ENCODE data around the gene CYTIP. TPM values are rescaled to one million over a fixed set of nuclear protein-coding genes. Genes with fewer than 3 reads are reported as not detected.
"Not testable (repeated sequence)": the region's sequence is repeated elsewhere in the genome, so short reads cannot be mapped to it uniquely, and the experiment has no call there.

CYTIP gene
- polyA plus RNA-seq, 1 of the 3 experiments (the other 2 are of a cell fraction): not detected

GRCh38 chr2:157404363-157404762, 39.5 kb downstream of the CYTIP start:
- Histone ChIP-seq H3K27ac (ENCODE audit: low read depth in 2 of 2, low read length in 1 of 2) (no peak overlapping the region), H3K36me3 (replicated peaks in 1 of 2; ENCODE audit: control insufficient read depth in 1 of 2, insufficient read depth in 2 of 2, low read length in 1 of 2) (no peaks in the 10 kb centered on the region), H3K9ac (no peak overlapping the region), H3K4me1 (ENCODE audit: control insufficient read depth in 1 of 2, insufficient read depth in 2 of 2, low read depth in 1 of 2, low read length in 1 of 2) (no peaks in the 10 kb centered on the region), H3K4me2 (no peak overlapping the region), H3K79me2 (ENCODE audit: insufficient read depth) (no peaks in the 10 kb centered on the region), H3F3A (replicated peaks; ENCODE audit: insufficient read depth) (no peaks in the 10 kb centered on the region), H3K9me3 (no peaks in the 10 kb centered on the region), H3K9me2 (no peaks in the 10 kb centered on the region), H3K4me3 (ENCODE audit: low read depth in 2 of 2, low read length in 1 of 2) (no peak overlapping the region), H2AFZ (ENCODE audit: low read depth) (no peak overlapping the region), H3K27me3 (ENCODE audit: insufficient read depth) (no peaks in the 10 kb centered on the region; the same call in 1 of the 2 replicates), H4K20me1 (ENCODE audit: insufficient read depth) (no peaks in the 10 kb centered on the region)
- WGBS (ENCODE audit: low lambda C conversion rate): 0% methylated on average over 1 of the region's 2 CpGs
- ChIA-PET POLR2A (no interaction called here), CTCF (interaction anchor here (0.9 kb wide), 2 partner anchors 68 to 188 kb away, joined by 3 to 6 read pairs; no protein-coding TSS in a partner anchor)
- TF ChIP-seq IRF3 (IDR thresholded peaks at IDR 0.05; ENCODE audit: low read depth, low read length): no peak
- no peak for TF ChIP-seq TEAD4 (IDR thresholded peaks at IDR 0.05; ENCODE audit: borderline replicate concordance, insufficient read depth)
- TF ChIP-seq REST (IDR thresholded peaks at IDR 0.05; ENCODE audit: low read depth, low read length): no peak
- no peak for TF ChIP-seq EP300 (IDR thresholded peaks at IDR 0.05; ENCODE audit: borderline replicate concordance in 1 of 2, low read depth in 1 of 2, low read length in 1 of 2)
- no peak for DNase-seq

- H3K79me2 ChIP-seq (ENCODE audit: insufficient read depth); H3F3A ChIP-seq (replicated peaks; ENCODE audit: insufficient read depth); H3K9me3 ChIP-seq; H3K27ac ChIP-seq (ENCODE audit: low read depth in 2 of 2, low read length in 1 of 2); H3K9me2 ChIP-seq; H4K20me1 ChIP-seq (ENCODE audit: insufficient read depth); H3K9ac ChIP-seq; CTCF ChIA-PET; H3K36me3 ChIP-seq (replicated peaks in 1 of 2; ENCODE audit: control insufficient read depth in 1 of 2, insufficient read depth in 2 of 2, low read length in 1 of 2); H3K27me3 ChIP-seq (ENCODE audit: insufficient read depth); H3K4me2 ChIP-seq; POLR2A ChIA-PET; H2AFZ ChIP-seq (ENCODE audit: low read depth); H3K4me1 ChIP-seq (ENCODE audit: control insufficient read depth in 1 of 2, insufficient read depth in 2 of 2, low read depth in 1 of 2, low read length in 1 of 2); H3K4me3 ChIP-seq (ENCODE audit: low read depth in 2 of 2, low read length in 1 of 2); DNase-seq: not testable (repeated sequence)
- WGBS (ENCODE audit: low lambda C conversion rate): 7% methylated on average over 9 of the region's 15 CpGs
Measured at GRCh38 chr2:157402801-157403485, 40.9 kb downstream of the CYTIP start.

GRCh38 chr2:157395811-157396210, 48.1 kb downstream of the CYTIP start:
- Histone ChIP-seq H3K9me3 (no peaks in the 10 kb centered on the region), H3K4me1 (ENCODE audit: control insufficient read depth in 1 of 2, insufficient read depth in 2 of 2, low read depth in 1 of 2, low read length in 1 of 2) (no peaks in the 10 kb centered on the region), H3K27ac (ENCODE audit: low read depth in 2 of 2, low read length in 1 of 2) (no peak overlapping the region), H2AFZ (ENCODE audit: low read depth) (no peak overlapping the region), H3K9ac (no peak overlapping the region), H3K4me2 (no peak overlapping the region), H3F3A (replicated peaks; ENCODE audit: insufficient read depth) (no peaks in the 10 kb centered on the region), H3K9me2 (no peaks in the 10 kb centered on the region), H3K36me3 (replicated peaks in 1 of 2; ENCODE audit: control insufficient read depth in 1 of 2, insufficient read depth in 2 of 2, low read length in 1 of 2) (no peaks in the 10 kb centered on the region), H3K27me3 (ENCODE audit: insufficient read depth) (no peaks in the 10 kb centered on the region), H3K4me3 (ENCODE audit: low read depth in 2 of 2, low read length in 1 of 2) (no peak overlapping the region), H3K79me2 (ENCODE audit: insufficient read depth) (no peaks in the 10 kb centered on the region), H4K20me1 (ENCODE audit: insufficient read depth) (no peaks in the 10 kb centered on the region)
- DNase-seq: no peak
- CTCF ChIA-PET: no interaction called here
- POLR2A ChIA-PET: no interaction called here
- WGBS (ENCODE audit: low lambda C conversion rate): under 1% methylated on average over 3 of the region's 3 CpGs
- TF ChIP-seq USF2 (IDR thresholded peaks at IDR 0.05; ENCODE audit: borderline replicate concordance, low read depth, low read length) (no peak), RAD21 (IDR thresholded peaks at IDR 0.05; ENCODE audit: low read length) (no peak), FOSL2 (IDR thresholded peaks at IDR 0.05; ENCODE audit: borderline replicate concordance, low read depth) (no peak), JUND (IDR thresholded peaks at IDR 0.05) (no peak), FOXJ3 (CRISPR knock-in tag; IDR thresholded peaks at IDR 0.05) (no peak), MAX (IDR thresholded peaks at IDR 0.05; ENCODE audit: low read depth) (no peak), SIN3A (IDR thresholded peaks at IDR 0.05; ENCODE audit: borderline replicate concordance, low read depth, low read length) (no peak), USF1 (IDR thresholded peaks at IDR 0.05; ENCODE audit: borderline replicate concordance, low read depth) (no peak), GABPA (IDR thresholded peaks at IDR 0.05; ENCODE audit: low read depth) (no peak)

Measured in SK-N-SH (cell line).